Panc1 (cell line): ENCODE data around the gene ZNF398.

Source experiments
- TF ChIP-seq, protein P1 (sequence below): fragments of 450-650 bp; IDR thresholded peaks from 2 replicates; pipeline ENCODE4 v1.5.1; 2017; ENCODE audit warnings: mild to moderate bottlenecking
- TF ChIP-seq, protein P2 (sequence below), 2 experiments: IDR thresholded peaks; 2 replicates each; pipeline ENCODE4 v1.6.1; 2011 to 2012; ENCODE audit warnings: low read depth in 2 of 2, control low read depth in 1 of 2, low read length in 1 of 2, mild to moderate bottlenecking in 1 of 2, moderate library complexity in 1 of 2; ENCODE audit not compliant: insufficient read depth in 1 of 2

DNA sequence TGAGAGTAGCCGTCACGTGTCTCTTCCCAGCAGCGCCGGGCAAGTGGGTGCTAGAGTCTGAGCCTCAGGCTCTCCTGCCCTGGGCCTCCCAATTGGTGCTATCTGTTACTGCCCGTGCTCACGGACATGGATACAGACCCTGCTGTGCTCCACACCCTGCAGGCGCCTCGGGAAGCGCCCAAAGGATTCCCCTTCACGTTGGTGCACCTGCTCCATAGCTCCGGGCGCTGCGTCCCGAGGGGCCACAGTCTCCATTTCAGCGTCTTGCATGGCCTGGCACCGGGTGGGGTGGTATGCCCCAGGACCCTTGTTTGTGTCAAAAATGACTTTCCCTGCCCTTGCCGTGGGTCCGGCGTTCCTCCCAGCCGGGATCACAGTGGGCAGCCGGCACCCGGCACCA lies 78.4 kb downstream of the ZNF398 start:
- TF ChIP-seq, protein P1, sequence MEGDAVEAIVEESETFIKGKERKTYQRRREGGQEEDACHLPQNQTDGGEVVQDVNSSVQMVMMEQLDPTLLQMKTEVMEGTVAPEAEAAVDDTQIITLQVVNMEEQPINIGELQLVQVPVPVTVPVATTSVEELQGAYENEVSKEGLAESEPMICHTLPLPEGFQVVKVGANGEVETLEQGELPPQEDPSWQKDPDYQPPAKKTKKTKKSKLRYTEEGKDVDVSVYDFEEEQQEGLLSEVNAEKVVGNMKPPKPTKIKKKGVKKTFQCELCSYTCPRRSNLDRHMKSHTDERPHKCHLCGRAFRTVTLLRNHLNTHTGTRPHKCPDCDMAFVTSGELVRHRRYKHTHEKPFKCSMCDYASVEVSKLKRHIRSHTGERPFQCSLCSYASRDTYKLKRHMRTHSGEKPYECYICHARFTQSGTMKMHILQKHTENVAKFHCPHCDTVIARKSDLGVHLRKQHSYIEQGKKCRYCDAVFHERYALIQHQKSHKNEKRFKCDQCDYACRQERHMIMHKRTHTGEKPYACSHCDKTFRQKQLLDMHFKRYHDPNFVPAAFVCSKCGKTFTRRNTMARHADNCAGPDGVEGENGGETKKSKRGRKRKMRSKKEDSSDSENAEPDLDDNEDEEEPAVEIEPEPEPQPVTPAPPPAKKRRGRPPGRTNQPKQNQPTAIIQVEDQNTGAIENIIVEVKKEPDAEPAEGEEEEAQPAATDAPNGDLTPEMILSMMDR, result no peak
- TF ChIP-seq, protein P2, sequence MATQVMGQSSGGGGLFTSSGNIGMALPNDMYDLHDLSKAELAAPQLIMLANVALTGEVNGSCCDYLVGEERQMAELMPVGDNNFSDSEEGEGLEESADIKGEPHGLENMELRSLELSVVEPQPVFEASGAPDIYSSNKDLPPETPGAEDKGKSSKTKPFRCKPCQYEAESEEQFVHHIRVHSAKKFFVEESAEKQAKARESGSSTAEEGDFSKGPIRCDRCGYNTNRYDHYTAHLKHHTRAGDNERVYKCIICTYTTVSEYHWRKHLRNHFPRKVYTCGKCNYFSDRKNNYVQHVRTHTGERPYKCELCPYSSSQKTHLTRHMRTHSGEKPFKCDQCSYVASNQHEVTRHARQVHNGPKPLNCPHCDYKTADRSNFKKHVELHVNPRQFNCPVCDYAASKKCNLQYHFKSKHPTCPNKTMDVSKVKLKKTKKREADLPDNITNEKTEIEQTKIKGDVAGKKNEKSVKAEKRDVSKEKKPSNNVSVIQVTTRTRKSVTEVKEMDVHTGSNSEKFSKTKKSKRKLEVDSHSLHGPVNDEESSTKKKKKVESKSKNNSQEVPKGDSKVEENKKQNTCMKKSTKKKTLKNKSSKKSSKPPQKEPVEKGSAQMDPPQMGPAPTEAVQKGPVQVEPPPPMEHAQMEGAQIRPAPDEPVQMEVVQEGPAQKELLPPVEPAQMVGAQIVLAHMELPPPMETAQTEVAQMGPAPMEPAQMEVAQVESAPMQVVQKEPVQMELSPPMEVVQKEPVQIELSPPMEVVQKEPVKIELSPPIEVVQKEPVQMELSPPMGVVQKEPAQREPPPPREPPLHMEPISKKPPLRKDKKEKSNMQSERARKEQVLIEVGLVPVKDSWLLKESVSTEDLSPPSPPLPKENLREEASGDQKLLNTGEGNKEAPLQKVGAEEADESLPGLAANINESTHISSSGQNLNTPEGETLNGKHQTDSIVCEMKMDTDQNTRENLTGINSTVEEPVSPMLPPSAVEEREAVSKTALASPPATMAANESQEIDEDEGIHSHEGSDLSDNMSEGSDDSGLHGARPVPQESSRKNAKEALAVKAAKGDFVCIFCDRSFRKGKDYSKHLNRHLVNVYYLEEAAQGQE (IDR thresholded peaks at IDR 0.05; ENCODE audit: insufficient read depth in 1 of 2, low read depth in 2 of 2, low read length in 1 of 2), result no peak
